ENCODE measurements around the gene ATG4D.
"Not testable (repeated sequence)": the region's sequence is repeated elsewhere in the genome, so short reads cannot be mapped to it uniquely, and the experiment has no call there.

ATG4D gene

GRCh38 chr19:10533646-10534386 lies 9.9 kb upstream of the ATG4D start:
- DNase-seq (ENCODE audit: insufficient read length, low spot score) (no peak), FAIRE-seq (no peak)
- TF ChIP-seq CTCF (IDR thresholded peaks at IDR 0.05; ENCODE audit: insufficient read depth, missing control alignments) = no peak

- no peak for TF ChIP-seq CTCF (IDR thresholded peaks at IDR 0.05; ENCODE audit: insufficient read depth, missing control alignments)
- no peak for FAIRE-seq
- peak; percentile 1 for DNase-seq (ENCODE audit: insufficient read length, low spot score)
These were observed 8.1 kb upstream of the ATG4D start for GRCh38 chr19:10535613-10536012.

- DNase-seq (ENCODE audit: insufficient read length, low spot score) (no peak), FAIRE-seq (no peak)
- TF ChIP-seq CTCF (IDR thresholded peaks at IDR 0.05; ENCODE audit: insufficient read depth, missing control alignments) = no peak
These were observed 6.0 kb upstream of the ATG4D start for GRCh38 chr19:10537668-10538067.

GRCh38 chr19:10538204-10538983 lies 5.3 kb upstream of the ATG4D start:
- DNase-seq (ENCODE audit: insufficient read length, low spot score) = peak; percentile 7
- no peak for TF ChIP-seq CTCF (IDR thresholded peaks at IDR 0.05; ENCODE audit: insufficient read depth, missing control alignments)
- FAIRE-seq = no peak

- not testable (repeated sequence) for DNase-seq (ENCODE audit: insufficient read length, low spot score); FAIRE-seq
These were observed 4.7 kb upstream of the ATG4D start for GRCh38 chr19:10539016-10539415.

- TF ChIP-seq CTCF (IDR thresholded peaks at IDR 0.05; ENCODE audit: insufficient read depth, missing control alignments) = no peak
- DNase-seq (ENCODE audit: insufficient read length, low spot score) = no peak
- FAIRE-seq = no peak
These were observed 665 bp upstream of the ATG4D start for GRCh38 chr19:10543059-10543419.

GRCh38 chr19:10544242-10544752 lies 593 bp downstream of the ATG4D start:
- DNase-seq (ENCODE audit: insufficient read length, low spot score) = no peak

More at GRCh38 chr19:10544242-10544752, 593 bp downstream of the ATG4D start:
- TF ChIP-seq CTCF (IDR thresholded peaks at IDR 0.05; ENCODE audit: insufficient read depth, missing control alignments) = no peak
- FAIRE-seq = no peak
